GM12878 (cell line): Measurements from ENCODE around the gene SULT1C3. TPM values are rescaled to one million over a fixed set of nuclear protein-coding genes. Genes with fewer than 3 reads are reported as not detected.

ENCODE experiments used
- ATAC-seq: fragments of 200-7000 bp; cut with Tn5 transposase; 3 replicates; pipeline ENCODE4 v1.9.1; 2020; ENCODE audit warnings: mild to moderate bottlenecking, moderate library complexity
- BruUV-seq: library from RNA; stranded (reverse); fragments of 400-500 nt; replicated peaks from 2 replicates; lab custom pipeline; 2021; lab: Mats Ljungman, UMichigan
- CTCF ChIA-PET: fragments of 300-600 bp; sonication (Branson Sonifier 250); formaldehyde crosslinking; extraction: SDS; loops from one replicate; lab custom pipeline; 2021; ENCODE audit warnings: inconsistent platforms; lab: Yijun Ruan, JAX
- POLR2A ChIA-PET: fragments of 350-600 bp; formaldehyde crosslinking; extraction: SDS; loops from one replicate; lab custom pipeline; 2021; ENCODE audit warnings: inconsistent platforms; lab: Charles Lee
- RAD21 ChIA-PET: fragments of 300-600 bp; sonication (Branson Sonifier 250); formaldehyde crosslinking; loops from one replicate; lab custom pipeline; 2023; ENCODE audit warnings: antibody characterized with exemption; ENCODE audit not compliant: unreplicated experiment; lab: Charles Lee
- SMC1A ChIA-PET: fragments of 300-600 bp; sonication (Branson Sonifier 250); formaldehyde crosslinking; loops from one replicate; lab custom pipeline; 2023; ENCODE audit not compliant: unreplicated experiment, uncharacterized antibody; lab: Charles Lee
- DNase-seq: peaks from one replicate; pipeline ENCODE4 v3.0.0-alpha.2; 2011; ENCODE audit warnings: low read depth, low spot score
- FAIRE-seq: peaks from 3 replicates; lab custom pipeline; 2011; peaks lifted over from hg19 to GRCh38; lab: Jason Lieb, UNC
- H2AFZ ChIP-seq: 2 replicates; pipeline ENCODE4 v1.6.0; 2011; ENCODE audit warnings: low read depth, low read length, control low read depth; ENCODE audit not compliant: control insufficient read depth
- H3K27ac ChIP-seq: 2 replicates; pipeline ENCODE4 v1.5.1; 2011; ENCODE audit warnings: control low read depth; ENCODE audit not compliant: control insufficient read depth, insufficient read depth
- H3K27me3 ChIP-seq, 2 experiments: replicated peaks in 1 of 2; 2 replicates each; pipeline versions ENCODE4 v1.6.0 to v1.6.1; 2011; ENCODE audit warnings: low read length in 1 of 2; ENCODE audit not compliant: control insufficient read depth in 2 of 2, insufficient read depth in 2 of 2
- H3K36me3 ChIP-seq, 2 experiments: 2 replicates each; pipeline ENCODE4 v1.5.1; 2011; ENCODE audit warnings: low read length in 1 of 2; ENCODE audit not compliant: control insufficient read depth in 2 of 2, insufficient read depth in 2 of 2
- H3K4me1 ChIP-seq: 2 replicates; pipeline ENCODE4 v1.6.1; 2011; ENCODE audit warnings: mild to moderate bottlenecking, low read length, moderate library complexity, mixed read lengths; ENCODE audit not compliant: control insufficient read depth, insufficient read depth
- H3K4me2 ChIP-seq: 2 replicates; pipeline ENCODE4 v1.6.0; 2011; ENCODE audit warnings: control low read depth; ENCODE audit not compliant: control insufficient read depth, insufficient read depth
- H3K4me3 ChIP-seq: fragments of 200-600 bp; sonication (generic); 2 replicates; pipeline ENCODE4 v1.5.1; 2016
- H3K79me2 ChIP-seq: 2 replicates; pipeline ENCODE4 v1.6.0; 2011; ENCODE audit warnings: low read length; ENCODE audit not compliant: control insufficient read depth, insufficient read depth
- H3K9ac ChIP-seq: 2 replicates; pipeline ENCODE4 v1.8.0; 2011; ENCODE audit warnings: low read length, control low read depth, mixed read lengths; ENCODE audit not compliant: control insufficient read depth, insufficient read depth
- H3K9me3 ChIP-seq: replicated peaks from 3 replicates; pipeline ENCODE4 v1.5.1; 2011; ENCODE audit warnings: mild to moderate bottlenecking, low read length; ENCODE audit not compliant: control insufficient read depth, insufficient read depth
- H4K20me1 ChIP-seq: 2 replicates; pipeline ENCODE4 v1.6.0; 2011; ENCODE audit not compliant: control insufficient read depth, insufficient read depth
- ZBTB40 ChIP-seq: fragments of 450-650 bp; IDR thresholded peaks from 2 replicates; pipeline ENCODE4 v1.6.1; 2016; ENCODE audit warnings: mild to moderate bottlenecking, moderate library complexity, borderline replicate concordance
- ZNF592 ChIP-seq: fragments of 450-650 bp; IDR thresholded peaks from 2 replicates; pipeline ENCODE4 v1.6.1; 2017; ENCODE audit warnings: mild to moderate bottlenecking, moderate library complexity
- WGBS: methylation state at CpG from one replicate; pipeline ENCODE4 v1.1.6; 2016; ENCODE audit warnings: low lambda C conversion rate; ENCODE audit not compliant: insufficient replicate concordance, insufficient coverage; ENCODE audit errors: missing lambda C conversion rate; 5-methylcytosine and 5-hydroxymethylcytosine counted together
- in situ Hi-C: fragments of 300-500 bp; cut with MboI; formaldehyde crosslinking; loops from 9 replicates; pipeline ENCODE4 v1.14.3; 2018; ENCODE audit warnings: mixed read lengths
- intact Hi-C: fragments of 100-400 bp; cut with micrococcal nuclease; formaldehyde crosslinking; loops from one replicate; pipeline ENCODE4 v1.14.2; 2022; ENCODE audit not compliant: unreplicated experiment
- polyA plus RNA-seq, 11 experiments: library from polyadenylated mRNA; depleted of rRNA in 4 of 11; unstranded in 6 of 11; stranded (reverse) in 5 of 11; fragments of >200 nt; fragmentation: Nextera tagmentation in 4 of 11; fragmentation: Illumina TruSeq in 1 of 11; extraction: Ambion mirVana in 4 of 11; extraction: Trizol in 1 of 11; gene quantifications; 1 replicate in 1 of 11; 2 replicates in 10 of 11; pipeline versions ENCODE4 v1.2.1 to v1.2.3, GENCODE V29; 2011 to 2016; ENCODE audit warnings: inconsistent platforms in 2 of 11, missing spikeins in 2 of 11, low read depth in 1 of 11
- total RNA-seq, 4 experiments: library from RNA; depleted of rRNA in 3 of 4; stranded (reverse); fragments of >200 nt in 3 of 4; fragmentation: Illumina TruSeq in 1 of 4; extraction: Trizol in 1 of 4; gene quantifications; 2 replicates each; pipeline versions ENCODE4 v1.2.1 to v1.2.3, GENCODE V29; 2013 to 2021

SULT1C3 gene
- total and polyA plus RNA-seq, 10 of the 15 experiments (the other 5 are each of a cell fraction or from before 2014, with no cell fraction given), result not detected

- Histone ChIP-seq H2AFZ (no peak overlapping the region), H3K4me2 (no peak overlapping the region), H3K4me3 (no peak overlapping the region), H4K20me1 (no peaks in the 10 kb centered on the region), H3K9me3 (no peaks in the 10 kb centered on the region), H3K36me3 (no peaks in the 10 kb centered on the region), H3K27ac (no peak overlapping the region), H3K4me1 (no peaks in the 10 kb centered on the region), H3K27me3 (no peaks in the 10 kb centered on the region), H3K79me2 (no peaks in the 10 kb centered on the region), H3K9ac (no peak overlapping the region)
- in situ Hi-C loops (no loop called here), intact Hi-C loops (no loop called here)
- ChIA-PET POLR2A (no interaction called here), SMC1A (no interaction called here), RAD21 (no interaction called here), CTCF (no interaction called here)
- no peak for DNase-seq
- BruUV-seq, result no TSS peak
- no peak for ATAC-seq
- FAIRE-seq, result no peak
- 51% methylated on average over 5 of the region's 5 CpGs for WGBS
- TF ChIP-seq ZNF592, result no peak
- peak; percentile 49 for TF ChIP-seq ZBTB40
Measured at GRCh38 chr2:108279468-108279867, 39.7 kb downstream of the SULT1C3 start.
